H9 (cell line): ENCODE measurements around the gene CHMP2A. TPM values are rescaled to one million over a fixed set of nuclear protein-coding genes. Genes with fewer than 3 reads are reported as not detected.

Source experiments
- DNase-seq: peaks from one replicate; pipeline ENCODE4 v3.0.0-alpha.2; 2017
- H2AFZ ChIP-seq: one replicate; pipeline ENCODE4 v1.6.1; 2013; ENCODE audit warnings: mild to moderate bottlenecking, low read length, control low read depth, moderate library complexity
- H2AK5ac ChIP-seq: 2 replicates; pipeline ENCODE4 v1.6.1; 2013; ENCODE audit warnings: low read length, control low read depth, mixed read lengths; ENCODE audit not compliant: insufficient read length
- H2BK120ac ChIP-seq: one replicate; pipeline ENCODE4 v1.6.1; 2013; ENCODE audit warnings: low read depth, mild to moderate bottlenecking, low read length, control low read depth, inconsistent platforms; ENCODE audit not compliant: poor library complexity, severe bottlenecking
- H2BK12ac ChIP-seq: 2 replicates; pipeline ENCODE4 v1.6.1; 2013; ENCODE audit warnings: low read length, control low read depth, mixed read lengths, low read depth; ENCODE audit not compliant: insufficient read length
- H2BK15ac ChIP-seq: 2 replicates; pipeline ENCODE4 v1.6.1; 2013; ENCODE audit warnings: low read depth, low read length, control low read depth
- H2BK20ac ChIP-seq: one replicate; pipeline ENCODE4 v1.6.1; 2013; ENCODE audit warnings: low read depth, mild to moderate bottlenecking, low read length, control low read depth, inconsistent platforms; ENCODE audit not compliant: poor library complexity, severe bottlenecking
- H2BK5ac ChIP-seq: 2 replicates; pipeline ENCODE4 v1.6.1; 2013; ENCODE audit warnings: low read length, control low read depth, mixed read lengths; ENCODE audit not compliant: insufficient read length
- H3K14ac ChIP-seq: 2 replicates; pipeline ENCODE4 v1.6.1; 2013; ENCODE audit warnings: low read length, control low read depth; ENCODE audit not compliant: insufficient read depth
- H3K18ac ChIP-seq: 2 replicates; pipeline ENCODE4 v1.6.1; 2013; ENCODE audit warnings: low read depth, mild to moderate bottlenecking, mixed read lengths, low read length, control low read depth; ENCODE audit not compliant: insufficient read length
- H3K23ac ChIP-seq: 2 replicates; pipeline ENCODE4 v1.6.1; 2013; ENCODE audit warnings: low read length, control low read depth, mixed read lengths, low read depth; ENCODE audit not compliant: insufficient read length
- H3K23me2 ChIP-seq: 2 replicates; pipeline ENCODE4 v1.6.1; 2013; ENCODE audit warnings: low read depth, mild to moderate bottlenecking, mixed read lengths, low read length, control low read depth; ENCODE audit not compliant: insufficient read length, poor library complexity, severe bottlenecking
- H3K27ac ChIP-seq: 2 replicates; pipeline ENCODE4 v1.5.1; 2013; ENCODE audit warnings: low read length, control low read depth, mixed read lengths, low read depth; ENCODE audit not compliant: insufficient read length
- H3K27me3 ChIP-seq: 2 replicates; pipeline ENCODE4 v1.6.1; 2013; ENCODE audit warnings: low read length, control low read depth, inconsistent platforms; ENCODE audit not compliant: insufficient read depth
- H3K4ac ChIP-seq: 2 replicates; pipeline ENCODE4 v1.6.1; 2013; ENCODE audit warnings: low read depth, mild to moderate bottlenecking, control low read depth, inconsistent platforms, low read length, moderate library complexity
- H3K4me1 ChIP-seq: 2 replicates; pipeline ENCODE4 v1.6.1; 2013; ENCODE audit warnings: low read length, control low read depth, inconsistent platforms; ENCODE audit not compliant: insufficient read depth
- H3K4me2 ChIP-seq: 2 replicates; pipeline ENCODE4 v1.6.1; 2013; ENCODE audit warnings: low read length, control low read depth, mixed read lengths; ENCODE audit not compliant: insufficient read length, insufficient read depth
- H3K56ac ChIP-seq: 2 replicates; pipeline ENCODE4 v1.6.1; 2013; ENCODE audit warnings: low read depth, mild to moderate bottlenecking, mixed read lengths, low read length, control low read depth; ENCODE audit not compliant: insufficient read length
- H3K79me1 ChIP-seq: 2 replicates; pipeline ENCODE4 v1.6.1; 2013; ENCODE audit warnings: low read depth, mild to moderate bottlenecking, moderate library complexity, low read length, control low read depth, inconsistent platforms; ENCODE audit not compliant: insufficient read depth, poor library complexity, severe bottlenecking
- H3K79me2 ChIP-seq: 2 replicates; pipeline ENCODE4 v1.6.1; 2013; ENCODE audit warnings: low read length, control low read depth, inconsistent platforms; ENCODE audit not compliant: insufficient read depth
- H3K9ac ChIP-seq: 2 replicates; pipeline ENCODE4 v1.6.1; 2013; ENCODE audit warnings: low read length, control low read depth, mixed read lengths; ENCODE audit not compliant: insufficient read length; ENCODE audit errors: extremely low read depth
- H3K9me3 ChIP-seq: one replicate; pipeline ENCODE4 v1.6.1; 2013; ENCODE audit warnings: low read depth, low read length, inconsistent platforms; ENCODE audit not compliant: control insufficient read depth
- H3T11ph ChIP-seq: one replicate; pipeline ENCODE4 v1.6.1; 2013; ENCODE audit warnings: mild to moderate bottlenecking, low read length, control low read depth, inconsistent platforms
- H4K20me1 ChIP-seq: one replicate; pipeline ENCODE4 v1.6.1; 2013; ENCODE audit not compliant: control insufficient read depth, insufficient read length, insufficient read depth
- H4K5ac ChIP-seq: 2 replicates; pipeline ENCODE4 v1.6.1; 2013; ENCODE audit warnings: low read depth, mild to moderate bottlenecking, mixed read lengths, low read length, control low read depth; ENCODE audit not compliant: insufficient read length
- H4K8ac ChIP-seq: replicated peaks from 2 replicates; pipeline ENCODE4 v1.6.1; 2013; ENCODE audit warnings: low read length, control low read depth, mixed read lengths, low read depth; ENCODE audit not compliant: insufficient read length
- H4K91ac ChIP-seq: 2 replicates; pipeline ENCODE4 v1.6.1; 2013; ENCODE audit warnings: low read depth, mild to moderate bottlenecking, moderate library complexity, mixed read lengths, low read length, control low read depth; ENCODE audit not compliant: insufficient read length
- H3K27ac Mint-ChIP-seq, 3 experiments: 2 replicates in 2 of 3; 3 replicates in 1 of 3; pipeline ENCODE4 v1.8.0; 2020 to 2021; ENCODE audit warnings: mixed read lengths in 3 of 3, mild to moderate bottlenecking in 1 of 3, moderate library complexity in 1 of 3
- H3K27me3 Mint-ChIP-seq: 2 replicates; pipeline ENCODE4 v1.8.0; 2021; ENCODE audit warnings: low read depth, mild to moderate bottlenecking, moderate library complexity, mixed read lengths
- H3K36me3 Mint-ChIP-seq, 3 experiments: 2 replicates in 2 of 3; 3 replicates in 1 of 3; pipeline ENCODE4 v1.8.0; 2020 to 2021; ENCODE audit warnings: low read depth in 3 of 3, mixed read lengths in 3 of 3; ENCODE audit not compliant: insufficient read depth in 1 of 3
- H3K4me1 Mint-ChIP-seq, 2 experiments: 2 replicates each; pipeline ENCODE4 v1.8.0; 2020; ENCODE audit warnings: mixed read lengths in 2 of 2
- H3K4me3 Mint-ChIP-seq, 2 experiments: 2 replicates in 1 of 2; 3 replicates in 1 of 2; pipeline ENCODE4 v1.8.0; 2020 to 2021; ENCODE audit warnings: mild to moderate bottlenecking in 2 of 2, mixed read lengths in 2 of 2, moderate library complexity in 1 of 2
- H3K9me3 Mint-ChIP-seq, 2 experiments: 2 replicates in 1 of 2; 3 replicates in 1 of 2; pipeline ENCODE4 v1.8.0; 2020; ENCODE audit warnings: mild to moderate bottlenecking in 2 of 2, mixed read lengths in 2 of 2, moderate library complexity in 1 of 2
- CTCF ChIP-seq: fragments of 200-600 bp; sonication (generic); conservative IDR thresholded peaks from 3 replicates; pipeline ENCODE4 v1.8.0; 2021; ENCODE audit warnings: antibody characterized with exemption, mild to moderate bottlenecking
- WGBS: extraction: QIAGEN DNeasy Blood & Tissue Kit; methylation state at CpG from one replicate; pipeline ENCODE4 v1.1.7; 2013; ENCODE audit warnings: missing lambda C conversion rate, low lambda C conversion rate, mixed read lengths; ENCODE audit not compliant: insufficient read length; ENCODE audit errors: extremely low coverage; 5-methylcytosine and 5-hydroxymethylcytosine counted together
- total RNA-seq: library from RNA; stranded (reverse); gene quantifications from 2 replicates; pipeline ENCODE4 v1.2.1, GENCODE V29; 2021

The CHMP2A gene
- total RNA-seq, 1 experiment from 2014 or later = 109 TPM

GRCh38 chr19:58522709-58523108, 32.2 kb downstream of the CHMP2A start:
- no peak overlapping the region for H3K9ac ChIP-seq
- Mint-ChIP-seq H3K27me3 (peaks cover 5% of the 10 kb centered on the region), H3K9me3 (peaks cover 0 to 3% of the 10 kb centered on the region in 2 experiments; a peak in 1 of 5 replicates), H3K36me3 (no peaks in the 10 kb centered on the region; a peak in 3 of 7 replicates), H3K4me3 (peak overlapping the region in 1 of 2 experiments; percentile 25; a peak in 1 of 5 replicates), H3K4me1 (peaks cover 42% of the 10 kb centered on the region in 2 experiments), H3K27ac (peak overlapping the region; percentile 21 to 93 (median 78))
- H3K23me2 ChIP-seq = peaks cover 19% of the 10 kb centered on the region
- no peak overlapping the region for H2AFZ ChIP-seq
- no peak overlapping the region for H2BK120ac ChIP-seq
- H3K18ac ChIP-seq = no peak overlapping the region
- no peak overlapping the region for H2BK12ac ChIP-seq
- H2BK15ac ChIP-seq = no peak overlapping the region
- no peak overlapping the region for H4K5ac ChIP-seq
- H3K79me1 ChIP-seq = no peaks in the 10 kb centered on the region
- H3K4ac ChIP-seq = no peak overlapping the region
- no peak overlapping the region for H3K23ac ChIP-seq
- H4K91ac ChIP-seq = no peak overlapping the region
- H2BK5ac ChIP-seq = no peak overlapping the region
- no peak overlapping the region for H2BK20ac ChIP-seq
- DNase-seq = peak; percentile 48
- peaks cover 6% of the 10 kb centered on the region; the same call in 1 of the 2 replicates for H3K4me1 ChIP-seq
- H3K14ac ChIP-seq = no peak overlapping the region
- no peak overlapping the region for H3K27ac ChIP-seq
- H3K4me2 ChIP-seq = no peak overlapping the region
- H3K27me3 ChIP-seq = no peaks in the 10 kb centered on the region
- no peaks in the 10 kb centered on the region for H3K9me3 ChIP-seq
- H4K8ac ChIP-seq = no peak overlapping the region
- no CpG with 5 or more reads among the region's 3 CpGs for WGBS
- H3K79me2 ChIP-seq = peaks cover under 1% of the 10 kb centered on the region; the same call in 1 of the 2 replicates
- H4K20me1 ChIP-seq = no peaks in the 10 kb centered on the region
- no peak overlapping the region for H2AK5ac ChIP-seq
- no peak for TF ChIP-seq CTCF
- H3K56ac ChIP-seq = no peak overlapping the region
- no peak overlapping the region for H3T11ph ChIP-seq
